GM10847 (cell line): ENCODE measurements around the gene CALD1.

ENCODE experiments used
- POLR2A ChIP-seq: IDR thresholded peaks from 2 replicates; pipeline ENCODE4 v1.6.1; 2011; ENCODE audit not compliant: insufficient read length; ENCODE audit errors: extremely low read depth

CALD1 gene

GRCh38 chr7:134992626-134993179 is 213.3 kb downstream of the CALD1 start:
- no peak for TF ChIP-seq POLR2A

DNA sequence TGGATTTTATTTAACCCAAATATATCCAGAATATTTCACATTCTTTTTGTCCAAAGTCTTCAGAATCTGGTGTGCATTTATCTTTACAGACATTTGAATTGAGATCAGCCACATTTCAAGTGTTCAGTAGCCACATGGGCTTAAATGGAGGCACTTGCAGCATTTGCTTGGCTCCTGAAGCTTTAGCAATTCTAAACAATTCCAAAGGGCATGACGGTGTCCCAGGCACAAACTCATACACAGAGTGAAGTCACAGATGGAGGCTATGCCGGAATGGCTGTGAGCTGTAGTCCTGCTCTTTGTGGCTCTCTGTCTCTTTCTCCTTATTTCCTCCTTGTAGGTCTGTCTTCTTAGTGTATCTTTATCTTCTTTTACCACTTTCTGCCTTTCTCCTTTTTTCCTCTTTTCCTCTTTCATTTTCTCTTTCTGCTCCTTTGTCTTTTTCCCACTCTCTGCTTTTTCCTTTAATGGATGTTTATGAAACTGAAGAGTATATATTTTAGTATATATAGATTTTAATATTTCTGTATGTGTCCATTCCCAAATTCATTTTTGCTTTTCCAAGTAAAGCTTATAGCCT is 214.5 kb downstream of the CALD1 start:
- no peak for TF ChIP-seq POLR2A

DNA sequence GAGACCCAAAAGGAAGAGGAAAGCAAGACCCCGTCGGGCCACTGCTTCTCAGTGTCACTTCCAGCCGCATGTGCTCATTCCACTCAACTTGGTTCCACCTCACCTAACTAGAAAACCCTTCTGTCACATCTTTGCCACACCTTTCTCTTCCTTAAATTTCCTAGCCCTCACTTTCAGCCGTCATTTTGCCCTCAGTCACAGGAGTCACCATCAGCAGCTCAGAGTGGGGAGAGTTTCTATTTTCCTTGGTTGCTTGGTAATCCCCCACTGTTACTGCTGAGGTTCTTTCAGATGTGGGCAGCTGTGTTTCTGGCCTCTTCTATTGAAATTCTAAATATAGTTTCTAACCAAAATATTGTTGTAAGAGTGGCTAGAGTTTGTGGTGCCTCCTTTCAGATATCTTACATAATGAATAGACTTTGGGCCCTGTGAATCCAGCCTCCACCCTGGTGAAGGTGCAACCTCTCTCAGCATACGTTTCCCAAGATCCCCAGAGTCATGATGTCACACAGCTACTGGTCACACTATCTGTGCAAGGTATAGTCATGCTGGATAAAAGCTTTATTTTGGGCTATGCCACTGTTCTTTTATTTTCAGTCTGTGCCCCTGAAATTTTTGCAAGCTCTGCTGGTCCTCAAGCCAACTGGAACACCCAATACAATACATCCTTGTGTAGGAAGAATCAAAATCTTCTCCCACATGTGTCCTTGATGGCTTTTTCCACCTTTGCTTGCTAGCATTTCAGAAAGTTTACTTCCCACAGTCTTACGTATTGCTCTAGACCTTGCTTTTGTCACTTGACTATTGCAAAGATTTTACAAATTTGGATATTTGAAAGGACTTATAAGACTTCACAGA is 216.0 kb downstream of the CALD1 start:
- TF ChIP-seq POLR2A = no peak

DNA sequence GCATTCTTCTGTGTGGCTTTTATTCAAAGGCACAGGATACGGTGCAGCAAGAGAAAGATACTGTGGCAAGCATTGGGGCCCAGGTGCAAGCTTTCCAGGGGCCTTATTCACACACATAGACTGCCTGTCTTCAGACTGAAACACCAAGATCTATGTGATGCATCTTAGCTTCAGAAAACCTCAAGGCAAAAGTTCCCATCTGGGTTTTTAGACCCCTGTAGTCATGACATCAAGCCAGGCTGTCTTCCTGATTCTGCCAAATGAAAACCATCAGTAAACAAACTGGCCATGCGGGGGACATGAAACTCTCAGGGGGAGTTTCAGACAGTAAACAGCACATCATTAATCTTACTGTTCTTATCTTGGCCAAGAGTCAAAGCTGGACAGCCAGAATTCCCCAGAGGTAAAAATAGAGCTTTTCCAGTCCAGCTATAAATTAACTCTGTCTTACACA is 216.7 kb downstream of the CALD1 start:
- no peak for TF ChIP-seq POLR2A

DNA sequence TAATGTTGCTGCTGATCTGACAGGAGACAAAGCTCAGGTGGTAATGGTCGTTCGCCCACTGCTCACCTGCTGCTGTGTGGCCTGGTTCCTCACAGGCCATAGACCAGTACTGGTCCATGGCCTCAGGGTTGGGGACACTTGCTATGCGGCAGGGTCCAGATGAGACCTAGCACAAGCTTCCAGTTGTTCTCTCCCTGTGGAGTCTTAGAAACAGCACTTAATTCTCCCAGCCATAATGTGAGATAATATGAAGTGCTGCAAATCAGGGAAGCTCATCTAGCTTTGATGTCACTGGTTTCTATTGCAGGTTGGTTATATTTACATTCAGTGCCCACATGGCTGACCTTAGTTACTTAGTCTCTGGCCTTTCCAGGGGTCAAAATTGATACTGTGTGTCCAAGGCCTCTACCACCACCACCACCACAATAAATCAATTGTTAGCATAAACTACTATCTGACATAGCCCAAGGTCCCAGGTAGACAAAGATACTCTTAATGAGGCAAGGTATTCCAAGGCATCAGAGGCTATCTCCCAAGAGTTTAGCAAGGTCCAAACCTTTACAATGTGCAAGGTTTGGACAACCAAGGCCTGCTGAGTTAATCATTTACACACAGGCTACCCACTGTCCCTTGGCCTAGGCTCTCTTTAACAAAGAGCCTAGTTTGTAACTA is 217.9 kb downstream of the CALD1 start:
- TF ChIP-seq POLR2A = no peak

DNA sequence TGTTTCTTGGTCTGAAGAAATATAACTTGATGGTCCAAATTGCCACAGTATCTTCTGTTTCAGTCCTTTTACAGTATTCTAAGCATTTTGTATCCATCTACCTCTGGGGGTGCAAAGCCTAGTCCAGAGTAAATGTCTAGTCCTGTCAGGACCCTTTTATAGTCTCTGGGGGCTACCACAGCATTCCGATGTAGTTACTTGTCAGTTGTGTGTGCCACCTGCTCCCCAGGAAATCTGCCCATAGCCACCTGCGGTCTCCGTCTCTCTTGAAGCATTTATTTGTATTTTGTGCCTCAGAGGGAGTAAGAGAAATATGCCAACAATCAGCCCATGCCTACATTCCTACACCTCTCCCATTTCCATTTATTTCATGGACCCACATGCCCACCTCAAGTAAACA is 219.7 kb downstream of the CALD1 start:
- no peak for TF ChIP-seq POLR2A

GRCh38 chr7:135001390-135002165 is 222.1 kb downstream of the CALD1 start:
- TF ChIP-seq POLR2A = no peak

DNA sequence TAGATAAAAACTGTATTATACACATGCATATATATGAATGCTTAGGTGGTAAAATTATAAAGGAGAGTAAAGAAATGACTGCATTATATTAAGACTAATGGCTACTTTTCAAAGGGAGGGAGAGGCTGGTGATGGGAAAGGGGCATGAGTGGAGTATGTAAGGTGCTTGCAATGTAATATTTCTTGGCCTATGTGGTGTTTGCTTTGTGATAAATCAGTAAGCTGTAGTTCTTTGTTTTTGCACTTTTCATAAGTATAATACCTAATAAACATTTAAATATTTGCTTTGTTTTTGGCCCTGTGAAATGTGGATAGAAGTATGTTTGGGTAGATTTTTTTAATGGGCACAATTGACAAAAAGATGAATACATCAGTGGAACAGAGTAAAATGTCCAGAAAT is 232.8 kb downstream of the CALD1 start:
- no peak for TF ChIP-seq POLR2A
